ENCODE measurements around the gene SPNS2.

SPNS2 gene

DNA sequence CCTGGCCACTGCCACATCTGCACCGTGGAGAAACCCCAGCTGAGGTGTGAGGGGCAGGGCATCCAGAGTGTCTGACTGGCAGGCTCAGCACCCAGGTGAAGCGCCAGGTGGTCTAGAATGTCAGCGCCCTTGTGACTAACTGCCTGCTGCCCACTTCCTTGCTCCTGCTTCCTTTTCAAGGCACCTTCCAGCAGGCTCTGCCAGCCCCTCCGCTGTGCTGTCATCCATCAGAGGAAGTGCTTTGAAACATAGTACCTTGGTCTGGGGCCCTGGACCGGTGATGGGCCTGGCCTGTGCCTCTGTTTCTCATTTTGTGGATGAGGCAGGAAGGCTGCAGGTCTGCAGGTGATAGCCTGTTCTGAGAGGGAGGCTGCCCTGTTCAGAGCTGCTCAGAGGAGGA lies 5.5 kb downstream of the SPNS2 start:
- DNase-seq: no peak

DNA sequence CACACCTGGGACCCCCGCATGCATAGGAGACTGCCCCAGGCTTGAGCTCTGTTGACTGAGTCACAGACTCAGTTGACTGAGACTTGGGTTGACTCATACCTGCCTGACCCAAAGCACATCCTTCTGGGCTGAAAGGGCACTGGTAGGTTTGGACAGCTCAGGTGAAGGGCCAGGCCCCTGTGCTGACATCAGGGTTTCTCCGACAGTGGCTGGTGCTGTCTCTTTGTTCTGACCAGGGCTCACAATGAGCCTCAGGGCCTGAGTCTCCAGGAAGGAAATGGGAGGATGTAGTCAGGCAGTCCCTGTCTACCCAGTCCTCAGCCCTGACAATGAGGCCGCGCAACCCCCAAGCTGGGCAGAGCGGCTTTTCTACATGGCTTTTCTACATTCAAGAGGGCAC lies 6.5 kb downstream of the SPNS2 start:
- DNase-seq: no peak

DNA sequence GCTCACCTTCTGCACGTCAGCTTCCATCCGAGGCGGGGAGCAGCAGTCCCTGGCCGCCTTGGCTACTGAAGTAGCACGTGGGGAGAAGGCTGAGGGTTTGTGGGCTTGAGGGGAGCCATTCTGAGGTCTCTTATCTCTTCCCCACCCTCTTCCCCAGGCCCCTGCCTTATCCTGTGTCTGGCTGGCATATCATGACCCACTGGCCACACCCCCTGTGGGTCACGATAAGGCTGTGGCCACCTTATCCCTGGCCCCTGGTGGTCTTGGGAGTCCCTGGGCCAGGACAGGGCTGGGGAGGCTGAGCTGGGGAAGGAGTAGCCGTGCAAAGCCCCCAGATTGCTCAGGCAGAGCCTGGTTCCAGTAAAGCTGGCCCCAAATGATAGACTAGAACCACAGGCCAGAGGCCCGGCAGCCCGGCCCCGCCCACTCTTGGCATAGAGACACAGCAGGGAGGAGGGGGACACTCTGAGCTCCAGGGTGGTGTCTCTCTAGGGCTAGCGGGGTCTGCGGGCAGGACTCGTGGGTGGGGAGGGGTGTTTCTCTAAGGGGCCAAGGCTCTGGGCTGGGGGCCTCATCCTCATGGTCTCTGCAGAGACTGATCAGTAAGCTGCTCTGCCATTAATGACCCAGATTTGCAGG lies 7.6 kb downstream of the SPNS2 start:
- DNase-seq: no peak

DNA sequence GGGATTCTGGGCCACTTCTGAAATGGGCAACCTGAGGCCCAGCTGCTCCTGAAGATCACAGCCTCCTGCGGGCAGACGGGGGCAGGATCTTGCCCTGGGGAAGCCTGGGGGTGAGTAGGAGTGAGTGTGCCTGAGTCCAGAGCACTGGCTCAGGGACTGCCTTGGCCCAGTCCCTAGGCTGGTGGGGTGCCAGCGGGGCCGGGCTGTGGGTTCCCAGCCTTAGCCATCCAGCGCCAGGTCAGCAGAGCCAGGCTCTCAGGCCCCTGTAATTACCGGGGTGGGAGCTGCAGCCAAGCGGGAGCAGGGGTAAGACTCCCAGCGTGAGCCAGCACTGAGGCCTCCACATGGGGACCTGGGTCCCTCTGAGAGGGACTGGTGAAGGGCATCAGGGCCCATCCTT lies 8.2 kb downstream of the SPNS2 start:
- DNase-seq: no peak

DNA sequence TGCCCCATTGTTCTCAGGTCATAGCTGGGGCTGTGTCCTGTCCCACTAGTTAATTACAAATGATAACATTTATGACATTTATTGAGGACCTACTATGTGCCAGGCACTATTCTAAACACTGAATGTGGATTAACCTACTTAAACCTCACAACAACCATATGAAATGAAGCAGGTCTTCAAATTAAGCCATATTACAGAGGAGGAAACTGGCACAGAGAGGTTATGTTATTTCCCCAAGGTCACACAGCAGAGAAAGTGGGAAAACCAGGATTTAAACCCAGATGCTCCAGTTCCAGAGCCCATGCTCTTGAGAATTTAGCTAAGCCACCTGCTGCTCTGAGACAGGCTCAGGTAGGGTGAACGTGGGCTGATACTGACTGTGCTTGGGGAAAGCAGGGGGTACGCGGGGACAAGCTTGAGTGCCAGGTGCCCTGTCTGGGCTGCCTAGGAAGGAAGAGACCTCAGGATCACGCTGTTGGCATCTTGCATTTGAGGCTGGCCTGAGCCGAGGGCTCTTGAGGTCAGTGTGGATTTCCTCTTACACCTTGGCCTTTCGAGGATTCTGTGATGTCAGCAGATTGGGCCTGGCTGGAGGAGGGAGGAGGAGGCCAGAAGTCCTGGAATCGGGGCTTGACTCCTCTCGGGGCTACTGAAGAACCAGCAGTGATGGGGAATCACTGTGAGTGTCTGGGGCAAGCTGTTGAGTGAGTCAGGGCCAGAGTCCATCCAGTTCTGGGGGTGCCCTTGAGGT lies 8.9 kb downstream of the SPNS2 start:
- DNase-seq: no peak

DNA sequence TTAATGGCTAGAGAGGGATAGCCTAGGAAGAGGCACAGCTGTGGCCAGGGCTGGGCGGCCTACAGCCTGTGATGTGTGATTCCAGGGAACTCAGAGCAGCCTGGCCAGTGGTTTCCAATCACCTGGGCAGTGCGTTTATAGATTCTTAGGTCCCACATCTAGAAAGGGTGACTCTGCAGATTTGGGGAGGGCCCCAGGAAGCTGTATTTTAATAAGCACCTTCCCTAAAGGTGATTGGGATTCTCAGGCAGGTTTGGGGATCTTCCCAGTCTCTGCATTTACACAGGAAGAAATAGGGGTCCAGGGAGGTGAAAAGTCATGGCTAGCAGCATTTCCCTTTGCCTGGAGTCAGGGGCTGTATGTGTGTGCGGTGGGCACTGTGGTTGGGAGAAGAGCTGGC lies 9.5 kb downstream of the SPNS2 start:
- DNase-seq: no peak

DNA sequence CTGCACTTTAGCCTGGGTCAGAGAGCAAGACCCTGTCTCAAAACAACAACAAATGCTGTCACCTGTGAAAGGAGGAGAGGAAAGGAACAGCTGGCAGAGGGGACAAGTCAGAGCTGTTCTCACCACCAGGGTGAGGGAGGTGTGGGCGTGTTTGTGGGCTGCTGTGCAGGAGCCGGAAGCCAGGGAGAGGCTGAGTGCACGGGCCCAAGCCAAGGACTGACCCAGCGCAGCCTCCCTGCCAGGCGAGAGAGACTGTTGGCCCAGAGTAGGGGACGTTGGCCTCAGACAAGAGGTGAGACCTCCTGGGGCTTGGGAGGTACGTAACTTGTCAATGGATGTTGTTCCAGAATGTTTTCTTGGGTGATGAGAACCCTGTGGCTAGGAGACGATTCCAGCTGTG lies 10.7 kb downstream of the SPNS2 start:
- DNase-seq: no peak

DNA sequence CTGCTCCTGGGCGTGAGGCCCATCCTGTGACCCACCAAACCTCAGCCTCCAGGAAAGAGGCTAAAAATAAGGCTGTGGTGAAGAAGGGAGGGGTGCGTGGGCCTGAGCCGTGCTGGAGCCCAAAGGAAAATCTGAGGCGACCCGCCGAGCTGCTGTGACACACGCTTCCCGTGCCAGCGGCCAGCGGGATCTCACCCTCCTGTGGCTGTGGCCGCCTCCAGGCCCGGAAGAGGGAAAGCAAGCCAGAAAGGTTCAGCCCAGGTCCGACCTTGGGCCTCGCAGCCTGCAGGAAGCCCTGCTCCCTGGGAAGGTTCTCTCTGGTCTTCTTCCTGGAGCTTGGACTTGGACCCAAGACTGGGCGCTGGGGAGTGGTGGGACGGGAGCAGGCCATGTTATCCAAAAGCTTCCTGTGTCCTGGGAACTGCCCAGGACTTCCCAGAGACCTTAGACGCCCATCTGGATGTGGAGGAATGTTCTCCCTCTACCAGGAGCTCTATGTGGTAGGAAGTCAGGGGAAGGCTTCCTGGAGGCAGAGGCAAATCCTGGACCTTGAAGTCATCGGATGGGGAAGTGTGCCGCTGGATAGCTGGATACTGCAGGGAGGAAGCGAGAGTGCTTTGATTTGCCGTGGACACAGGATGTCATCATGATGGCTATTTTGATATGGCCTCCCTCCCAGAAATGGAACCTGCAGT lies 11.4 kb downstream of the SPNS2 start:
- DNase-seq: no peak

DNA sequence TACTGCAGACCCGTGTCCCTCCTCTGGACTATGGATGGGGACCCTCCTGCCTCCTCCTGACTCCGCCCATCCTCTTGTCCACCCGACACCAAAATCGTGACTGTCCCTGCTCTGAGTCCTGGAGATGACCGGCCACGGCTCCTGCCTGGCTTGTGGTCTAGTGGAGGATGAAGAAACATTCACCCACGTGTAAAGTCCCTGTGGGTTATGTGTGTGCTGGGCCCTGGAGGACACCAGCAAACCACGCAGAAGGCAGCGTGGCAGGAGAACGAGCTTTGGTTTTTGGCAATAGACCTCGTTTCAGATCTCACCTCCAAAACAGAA lies 11.9 kb downstream of the SPNS2 start:
- DNase-seq: no peak

DNA sequence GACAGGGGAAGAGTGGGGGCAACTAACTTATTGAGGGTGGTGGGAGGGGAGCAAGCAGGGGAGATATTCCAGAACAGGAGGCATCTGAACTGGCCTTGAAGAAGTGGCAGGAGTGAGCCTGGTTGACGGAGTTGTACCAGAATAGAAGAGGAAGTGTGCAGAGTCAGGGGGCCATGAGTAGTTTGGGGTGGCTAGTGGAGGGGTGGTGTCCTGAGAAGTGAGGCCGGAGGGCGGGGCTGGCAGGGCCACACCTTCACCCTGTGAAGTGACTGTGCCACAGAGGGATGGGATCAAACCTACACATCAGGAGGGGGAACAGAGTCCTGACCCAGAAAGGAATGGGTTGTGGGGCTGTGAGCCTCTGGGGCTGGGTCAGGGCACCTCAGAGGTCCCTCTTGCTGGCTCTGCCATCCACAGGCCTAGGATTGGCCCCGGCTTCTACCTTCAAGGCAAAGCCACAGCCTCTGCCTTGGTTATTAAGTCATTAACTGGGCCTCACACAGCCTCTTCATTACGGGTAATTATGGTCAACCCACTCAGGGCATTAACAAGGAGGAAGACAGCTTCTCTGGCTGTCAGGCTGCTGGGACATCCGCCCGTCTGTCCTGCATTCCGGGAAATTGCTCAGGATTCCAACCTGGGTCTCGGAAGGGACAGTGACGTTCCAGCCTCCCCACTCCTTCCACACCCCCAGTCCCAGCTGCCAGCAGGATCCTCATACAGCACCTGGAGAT lies 12.7 kb downstream of the SPNS2 start:
- DNase-seq: no peak

DNA sequence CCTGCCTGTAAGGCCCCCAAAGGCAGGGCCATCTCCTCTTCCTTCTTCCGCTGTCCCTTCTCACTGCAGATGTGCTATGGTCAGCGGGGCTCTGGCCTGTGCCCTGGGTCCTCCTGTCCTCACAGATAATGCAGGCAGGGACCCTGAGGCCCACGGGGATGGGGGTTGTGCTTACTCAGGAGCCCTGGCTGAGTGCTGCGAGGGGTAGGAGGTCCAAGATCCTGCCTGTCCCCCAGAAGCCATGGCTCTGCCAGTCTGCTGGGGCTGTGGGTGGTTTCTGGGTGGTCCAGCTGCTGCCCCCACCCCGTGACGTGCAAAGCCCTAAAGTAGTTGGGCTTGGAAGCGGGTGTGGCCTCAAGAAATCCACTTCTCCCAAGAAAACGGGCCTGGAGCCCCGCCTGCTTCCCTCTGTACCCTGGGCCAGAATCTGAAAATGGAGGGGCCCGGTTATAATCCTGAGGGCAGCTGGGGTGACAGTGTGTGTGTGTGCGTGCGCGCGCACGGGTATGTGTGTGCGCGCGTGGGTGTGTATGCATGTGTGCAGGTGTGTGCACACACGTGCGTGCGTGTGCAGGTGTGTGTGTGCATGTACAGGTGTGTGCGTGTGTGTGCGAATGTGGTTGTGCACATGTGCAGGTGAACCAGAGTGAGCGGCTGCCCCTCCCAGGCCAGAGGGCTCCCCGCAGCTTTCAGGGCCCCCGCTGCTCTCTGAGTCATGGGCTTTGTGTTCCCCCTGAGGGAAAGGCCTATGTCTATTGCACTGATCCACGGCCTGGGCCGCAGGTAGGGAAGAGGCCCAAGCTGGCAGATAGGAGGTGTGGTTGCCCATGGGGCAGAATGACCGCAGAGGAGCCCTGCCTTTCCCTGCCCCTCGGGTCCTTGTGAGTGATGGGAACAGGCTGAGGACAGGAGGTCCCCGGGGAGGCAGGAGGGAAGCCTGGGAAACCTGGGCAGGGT lies 13.8 kb downstream of the SPNS2 start:
- no peak for DNase-seq

DNA sequence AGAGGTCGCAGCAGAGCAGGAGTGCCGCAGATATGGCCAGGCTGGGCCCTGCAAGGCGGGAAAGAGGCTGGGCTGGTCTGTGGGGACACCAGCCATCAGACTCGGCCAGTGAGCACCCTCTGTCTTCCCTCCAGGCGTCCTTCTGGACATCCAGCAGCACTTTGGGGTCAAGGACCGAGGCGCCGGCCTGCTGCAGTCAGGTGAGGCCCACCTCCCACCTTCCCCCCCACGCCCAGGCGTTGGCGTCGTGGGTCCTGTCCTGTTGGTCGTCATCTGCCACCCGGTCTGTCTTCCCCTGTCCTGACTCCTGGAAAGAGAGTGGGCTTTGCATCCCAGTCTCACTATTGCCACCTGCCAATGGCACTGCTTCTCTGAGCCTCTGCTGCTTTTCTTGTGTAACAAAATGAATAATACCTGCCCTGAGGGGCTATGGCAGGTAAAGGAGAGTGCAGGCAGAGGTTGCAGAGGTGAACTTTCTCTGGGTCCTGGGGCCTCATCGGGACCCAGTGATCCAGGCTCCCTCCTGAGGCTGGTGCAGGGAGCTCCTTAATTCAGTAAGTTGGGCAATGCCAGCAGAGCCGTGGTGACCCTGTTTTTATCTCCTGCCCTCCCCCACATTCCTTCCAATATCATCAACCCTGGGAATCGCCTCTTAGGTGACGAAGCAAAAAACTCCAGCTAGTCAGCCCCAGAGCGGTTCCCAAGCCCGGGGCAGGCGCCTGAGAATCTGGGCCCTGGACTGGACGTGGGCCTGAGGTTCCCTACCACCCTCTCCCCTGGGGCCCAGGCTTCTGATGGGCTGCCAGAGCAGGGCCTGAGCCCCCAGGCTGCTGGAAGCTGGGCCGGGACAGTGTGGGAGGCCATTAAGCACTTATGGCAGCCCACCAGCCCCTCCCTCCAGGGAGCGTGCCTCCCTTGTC lies 14.7 kb downstream of the SPNS2 start:
- DNase-seq: no peak

DNA sequence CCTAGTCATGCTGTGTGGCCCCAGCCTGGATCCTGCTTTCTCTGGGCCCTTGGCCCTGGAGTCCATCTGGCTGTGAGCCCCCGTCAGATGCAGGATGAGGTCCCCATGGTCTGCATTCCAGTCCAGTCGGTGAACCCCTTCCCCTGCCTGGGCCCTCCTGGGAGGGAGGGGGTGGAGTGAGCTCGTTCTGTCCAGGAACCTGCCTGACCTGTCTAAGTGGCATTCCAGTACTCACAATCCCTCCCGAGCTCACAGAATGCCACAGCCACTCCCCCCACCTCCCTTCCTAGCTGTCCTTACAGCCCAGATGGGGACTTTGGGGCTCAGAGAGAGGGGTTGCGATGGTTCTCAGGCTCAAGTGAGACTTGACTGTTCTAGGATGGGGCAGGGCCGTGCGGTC lies 15.5 kb downstream of the SPNS2 start:
- DNase-seq: no peak

DNA sequence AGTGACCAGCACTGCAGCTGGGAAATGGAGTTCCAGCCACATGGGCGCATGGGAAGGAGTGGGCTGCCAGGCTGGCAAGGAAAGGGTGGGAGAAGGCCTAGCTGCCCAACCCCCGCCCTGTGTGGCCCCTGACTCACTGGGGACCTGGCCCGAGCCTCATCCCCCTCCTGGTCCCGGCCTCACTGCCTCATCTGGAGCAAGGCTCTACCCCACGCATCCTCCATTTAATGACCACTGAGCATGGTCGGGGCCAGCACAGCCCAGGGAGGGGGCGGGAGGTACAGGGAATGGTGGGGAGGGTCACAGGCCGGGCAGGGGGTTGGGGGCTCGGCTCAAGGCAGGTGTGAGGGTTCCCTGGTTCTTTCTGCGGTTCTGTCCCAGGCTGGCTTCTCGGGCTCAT lies 16.1 kb downstream of the SPNS2 start:
- no peak for DNase-seq

DNA sequence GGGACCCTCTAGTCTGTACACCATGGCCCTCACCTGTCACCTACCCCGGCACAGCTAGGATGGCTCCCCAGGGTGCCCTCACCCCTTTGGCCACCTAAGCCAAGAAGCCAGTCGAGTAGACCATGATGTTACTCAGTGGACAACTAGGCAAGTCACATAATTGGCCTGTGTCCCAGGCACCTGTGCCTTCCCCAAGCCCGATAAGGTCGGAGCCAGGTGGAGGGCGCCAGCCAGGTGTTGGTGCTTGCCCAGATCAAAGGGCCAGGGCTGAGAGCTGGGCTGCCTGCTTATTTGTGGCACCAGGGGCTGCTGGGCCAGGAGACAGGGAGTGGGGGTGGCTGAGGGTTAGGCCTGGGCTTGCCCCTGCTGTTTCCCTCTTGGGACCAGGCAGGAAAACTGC lies 16.8 kb downstream of the SPNS2 start:
- no peak for DNase-seq

DNA sequence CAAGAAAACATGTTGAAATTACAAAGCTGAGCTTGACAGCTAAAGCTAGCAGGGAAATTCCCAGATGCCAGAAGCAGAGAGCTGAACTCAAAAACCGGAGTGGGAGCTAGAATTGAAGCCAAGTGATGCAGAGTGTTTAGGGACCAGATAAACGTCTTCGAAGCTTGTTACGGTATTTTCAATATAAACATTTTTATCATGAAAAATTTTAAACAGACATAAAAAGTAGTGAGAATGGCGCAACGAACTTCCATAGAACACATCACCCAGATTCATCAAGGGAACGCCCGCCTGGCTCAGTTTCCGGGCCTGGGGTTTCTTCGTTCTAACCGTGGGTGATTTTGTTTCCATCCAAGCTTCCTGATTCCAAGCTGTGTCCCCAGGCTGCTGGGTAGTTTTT lies 18.1 kb downstream of the SPNS2 start:
- no peak for DNase-seq

DNA sequence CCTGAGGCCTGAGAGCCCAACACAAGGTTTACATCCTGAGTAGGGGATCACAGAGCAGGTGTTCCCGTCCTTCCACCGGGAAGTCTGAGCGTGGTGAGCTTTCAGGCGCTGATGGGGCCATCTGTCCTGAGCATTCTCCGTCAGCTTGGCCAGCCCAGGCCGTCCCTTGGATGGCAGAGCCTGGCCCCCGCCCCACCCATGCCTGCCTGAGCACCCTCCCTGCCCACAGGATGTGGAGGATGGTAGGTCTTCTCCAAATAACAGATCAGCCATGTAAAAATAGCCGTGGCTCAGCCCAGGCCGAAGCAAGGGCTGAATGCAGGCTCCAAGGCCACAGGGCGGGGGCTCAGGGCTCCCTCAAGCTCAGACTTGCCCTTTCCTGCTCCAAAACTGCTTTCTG lies 20.2 kb downstream of the SPNS2 start:
- no peak for DNase-seq

DNA sequence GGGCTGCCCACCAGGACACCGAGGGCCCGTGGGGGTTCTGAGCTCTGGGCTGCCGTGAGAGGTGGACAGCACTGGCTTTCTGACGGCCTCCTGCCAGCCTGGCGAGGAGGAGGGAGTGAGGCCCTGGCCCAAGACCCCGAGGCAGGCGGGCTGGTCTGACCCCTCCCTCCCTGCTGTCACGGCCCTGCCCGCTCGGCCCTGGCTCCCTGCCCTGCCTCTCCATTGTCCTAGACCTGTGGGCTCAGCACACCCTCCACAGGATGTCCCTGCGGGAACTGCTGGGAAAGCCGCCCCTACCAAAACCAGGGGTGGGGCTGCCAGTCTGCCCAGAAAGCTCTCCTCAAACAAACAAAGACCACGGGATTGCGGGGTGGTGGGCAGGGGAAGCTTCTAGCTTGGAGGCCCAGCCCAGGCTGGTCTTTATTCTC lies 20.7 kb downstream of the SPNS2 start:
- DNase-seq: no peak

DNA sequence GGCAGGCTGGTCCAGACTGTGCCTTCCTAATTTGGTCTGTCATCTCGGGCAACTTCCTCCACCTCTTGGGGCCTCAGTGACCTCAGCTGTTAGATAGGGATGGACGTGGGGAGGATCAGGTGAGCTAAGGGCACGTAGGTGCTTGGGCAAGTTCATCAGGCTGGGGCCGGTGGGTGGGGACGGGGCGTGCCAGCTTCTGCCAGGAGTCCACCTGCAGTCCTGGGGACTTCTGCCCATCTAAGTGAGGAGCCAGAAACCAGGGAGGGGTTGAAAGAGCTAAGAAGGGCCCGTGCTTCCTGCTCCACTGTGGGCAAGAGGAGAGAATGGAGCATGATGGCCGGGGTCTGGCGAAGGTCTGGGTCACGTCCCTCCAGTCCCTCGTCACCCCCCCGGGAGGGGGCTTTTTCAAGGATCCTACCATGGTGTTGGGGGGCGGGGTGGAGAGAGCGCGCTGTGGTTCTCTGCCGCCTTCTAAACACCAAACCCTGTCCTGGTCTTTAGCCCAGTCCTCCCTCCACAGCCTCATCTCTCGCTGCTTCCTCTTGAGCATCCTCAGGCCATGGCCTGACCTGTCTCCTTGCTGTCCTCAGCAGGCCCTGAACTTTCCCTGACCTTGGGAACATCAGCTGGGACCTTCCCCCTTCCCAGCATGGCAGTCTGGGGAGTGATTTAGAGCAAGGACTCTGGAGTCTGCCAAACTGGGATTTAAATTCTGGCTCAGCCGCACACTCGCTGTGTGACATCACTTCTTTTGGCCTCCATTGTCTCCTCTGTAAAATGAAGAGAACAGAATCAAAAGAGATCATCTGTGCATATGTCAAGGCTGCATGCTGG lies 21.6 kb downstream of the SPNS2 start:
- DNase-seq: no peak

DNA sequence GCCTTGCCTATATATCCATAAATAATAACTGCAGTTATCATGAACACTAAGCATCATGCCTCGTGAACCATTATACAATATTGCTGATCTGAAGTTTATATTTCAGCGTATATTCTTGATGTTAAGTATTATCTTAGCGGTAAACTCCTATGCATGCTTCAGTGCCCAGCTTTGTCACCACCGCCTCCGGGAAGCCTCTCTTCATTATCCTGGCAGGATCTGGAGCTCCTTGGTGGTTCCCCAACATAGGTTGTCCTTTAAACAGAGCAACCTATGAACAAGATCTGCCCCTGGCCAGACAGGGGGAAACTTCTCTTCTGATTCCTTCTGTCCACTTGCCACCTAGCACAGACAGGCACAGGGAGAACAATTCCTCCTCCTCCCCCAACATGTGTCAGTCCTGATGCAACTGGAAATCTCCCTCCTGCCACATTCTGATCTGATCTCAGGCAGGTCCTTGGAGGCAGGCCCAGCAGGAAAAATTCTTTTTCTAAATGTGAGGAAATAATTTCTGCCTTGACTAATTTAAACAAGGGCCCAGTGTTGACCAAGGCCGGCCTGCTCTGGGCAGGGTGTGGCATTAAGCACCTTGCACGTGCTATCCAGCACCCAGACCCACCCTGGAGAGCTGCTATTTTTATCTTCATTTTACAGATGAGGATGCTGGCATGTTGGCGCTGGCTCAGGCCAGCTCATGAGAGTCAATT lies 22.4 kb downstream of the SPNS2 start:
- DNase-seq: no peak

Measured in bone marrow (tissue), 2 donors.